AG04449 (cell line): ENCODE results near the gene SIRT5.

Experiments
- CTCF ChIA-PET: fragments of 350-600 bp; formaldehyde crosslinking; extraction: SDS; loops from one replicate; lab custom pipeline; 2021; ENCODE audit warnings: antibody characterized with exemption; lab: Yijun Ruan, JAX
- POLR2A ChIA-PET: fragments of 400-600, 350-600 bp; formaldehyde crosslinking; extraction: SDS; loops from one replicate; lab custom pipeline; 2020; ENCODE audit warnings: antibody characterized with exemption, inconsistent platforms; lab: Yijun Ruan, JAX
- DNase-seq: peaks from one replicate; pipeline ENCODE4 v3.0.0-alpha.2; 2010; ENCODE audit warnings: low read depth, low spot score
- H3K4me3 ChIP-seq: 2 replicates; pipeline ENCODE4 v1.5.1; 2011; ENCODE audit warnings: low read depth, mild to moderate bottlenecking, control low read depth, low read length
- TF ChIP-seq, protein P1 (sequence below): IDR thresholded peaks from one replicate; pipeline ENCODE4 v1.5.1; 2011; ENCODE audit warnings: mild to moderate bottlenecking, moderate library complexity, low read length, control low read depth, inconsistent platforms; ENCODE audit not compliant: insufficient read depth; ENCODE audit errors: missing control alignments

Gene SIRT5

DNA sequence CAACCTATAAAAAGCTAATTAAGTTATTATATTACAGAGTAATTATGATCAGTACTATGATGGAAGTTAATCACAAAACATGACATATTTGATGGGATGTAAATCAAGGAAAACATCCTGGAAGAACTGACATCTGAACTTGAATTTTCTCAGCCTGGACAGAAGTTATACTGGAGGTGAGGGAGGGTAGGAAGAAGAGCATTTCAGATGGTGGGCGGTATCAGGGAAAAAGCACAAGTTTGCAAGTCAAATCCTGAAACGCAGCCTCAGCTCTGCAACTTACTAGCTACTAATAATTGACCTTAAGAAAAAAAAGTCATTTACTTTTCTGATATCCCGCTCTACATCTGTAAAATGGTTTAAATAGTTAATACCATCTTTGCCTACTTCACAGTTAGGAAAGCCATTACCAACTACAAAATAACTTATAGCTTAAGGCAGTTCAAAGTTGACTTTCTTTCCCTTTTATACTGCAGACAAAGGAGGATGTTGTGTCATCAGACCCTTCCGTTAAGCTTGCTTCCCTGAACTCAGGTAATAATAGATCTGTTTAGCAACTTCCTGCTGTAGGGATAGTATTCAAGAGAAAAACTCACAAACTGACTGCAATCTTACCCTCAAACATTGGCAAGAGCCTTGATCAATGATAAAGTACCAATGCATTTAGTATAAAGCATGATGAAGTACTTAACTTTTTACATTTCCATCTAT, 61.7 kb downstream of the SIRT5 start:
- TF ChIP-seq, protein P1, sequence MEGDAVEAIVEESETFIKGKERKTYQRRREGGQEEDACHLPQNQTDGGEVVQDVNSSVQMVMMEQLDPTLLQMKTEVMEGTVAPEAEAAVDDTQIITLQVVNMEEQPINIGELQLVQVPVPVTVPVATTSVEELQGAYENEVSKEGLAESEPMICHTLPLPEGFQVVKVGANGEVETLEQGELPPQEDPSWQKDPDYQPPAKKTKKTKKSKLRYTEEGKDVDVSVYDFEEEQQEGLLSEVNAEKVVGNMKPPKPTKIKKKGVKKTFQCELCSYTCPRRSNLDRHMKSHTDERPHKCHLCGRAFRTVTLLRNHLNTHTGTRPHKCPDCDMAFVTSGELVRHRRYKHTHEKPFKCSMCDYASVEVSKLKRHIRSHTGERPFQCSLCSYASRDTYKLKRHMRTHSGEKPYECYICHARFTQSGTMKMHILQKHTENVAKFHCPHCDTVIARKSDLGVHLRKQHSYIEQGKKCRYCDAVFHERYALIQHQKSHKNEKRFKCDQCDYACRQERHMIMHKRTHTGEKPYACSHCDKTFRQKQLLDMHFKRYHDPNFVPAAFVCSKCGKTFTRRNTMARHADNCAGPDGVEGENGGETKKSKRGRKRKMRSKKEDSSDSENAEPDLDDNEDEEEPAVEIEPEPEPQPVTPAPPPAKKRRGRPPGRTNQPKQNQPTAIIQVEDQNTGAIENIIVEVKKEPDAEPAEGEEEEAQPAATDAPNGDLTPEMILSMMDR, result no peak
- H3K4me3 ChIP-seq, result no peak overlapping the region
- ChIA-PET POLR2A (interaction anchor here (0.7 kb wide), 1 partner anchor 21 kb away, joined by 4 read pairs; the partner anchor contains the start of gene NOL7), CTCF (interaction anchor here (0.7 to 10.5 kb wide), 3 partner anchors 11 to 431 kb away, joined by 3 to 78 read pairs (median 26); partner anchors contain the start of gene NOL7)
- DNase-seq, result no peak

DNA sequence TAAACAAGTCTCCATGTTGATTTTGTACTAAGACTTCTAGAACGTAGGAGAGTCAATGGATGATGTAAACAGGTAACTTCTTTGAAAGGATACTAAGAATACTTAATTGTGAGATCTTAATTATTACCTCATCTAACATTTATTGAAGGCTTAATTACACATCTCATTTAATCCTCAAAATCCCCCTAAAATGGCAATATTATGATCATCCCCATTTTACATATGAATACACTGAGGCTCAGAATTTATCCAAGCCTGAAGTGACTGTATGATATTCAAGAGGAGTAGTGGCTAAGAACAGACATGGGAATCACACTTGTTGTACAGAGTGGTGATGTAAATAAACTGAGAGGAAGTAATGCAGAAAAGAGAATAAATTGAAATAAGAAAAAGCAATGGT, 63.6 kb downstream of the SIRT5 start:
- TF ChIP-seq, protein P1, result no peak
- ChIA-PET POLR2A (no interaction called here), CTCF (interaction anchor here (4.7 kb wide), 1 partner anchor 13 kb away, joined by 26 read pairs; no protein-coding TSS in a partner anchor)
- DNase-seq, result no peak
- H3K4me3 ChIP-seq, result no peak overlapping the region

- DNase-seq, result no peak
- H3K4me3 ChIP-seq, result no peak overlapping the region
- ChIA-PET CTCF (interaction anchor here (1.4 kb wide), 1 partner anchor 10 kb away, joined by 3 read pairs; no protein-coding TSS in a partner anchor), POLR2A (no interaction called here)
- TF ChIP-seq, protein P1, result no peak
Measured at GRCh38 chr6:13638626-13639025, 64.2 kb downstream of the SIRT5 start.

GRCh38 chr6:13641315-13641714, 66.9 kb downstream of the SIRT5 start:
- no peak for DNase-seq
- TF ChIP-seq, protein P1, result no peak
- CTCF ChIA-PET, result interaction anchor here (0.7 to 1.1 kb wide), 2 partner anchors 20 to 26 kb away, joined by 3 read pairs; partner anchors contain the start of gene NOL7
- POLR2A ChIA-PET, result no interaction called here
- H3K4me3 ChIP-seq, result no peak overlapping the region

GRCh38 chr6:13643125-13643524, 68.7 kb downstream of the SIRT5 start:
- H3K4me3 ChIP-seq, result no peak overlapping the region
- ChIA-PET POLR2A (no interaction called here), CTCF (interaction anchor here (0.9 to 1.0 kb wide), 2 partner anchors 18 to 19 kb away, joined by 3 read pairs; no protein-coding TSS in a partner anchor)
- DNase-seq, result no peak
- TF ChIP-seq, protein P1, result no peak

- TF ChIP-seq, protein P1, result no peak
- POLR2A ChIA-PET, result no interaction called here
- no peak for DNase-seq
- H3K4me3 ChIP-seq, result no peak overlapping the region
- CTCF ChIA-PET, result interaction anchor here (1.0 to 1.2 kb wide), 2 partner anchors 12 to 74 kb away, joined by 3 read pairs; partner anchors contain the start of gene SIRT5
Measured at GRCh38 chr6:13648850-13649249, 74.4 kb downstream of the SIRT5 start.
